Stimulated activated CD8-positive, alpha-beta memory T cell treated with anti-CD3 and anti-CD28 coated beads, Interleukin-12 subunit alpha, Interleukin-12 subunit beta, amount 100 ng/mL, for 1 hour (primary cell): ENCODE data around the gene CD6.

Source experiments
- DNase-seq: peaks from one replicate; pipeline ENCODE4 v3.0.0-alpha.2; 2020; ENCODE audit warnings: low read depth

Gene CD6

GRCh38 chr11:61008971-61009370 lies 37.5 kb downstream of the CD6 start:
- DNase-seq: no peak

GRCh38 chr11:61009392-61010275 lies 38.2 kb downstream of the CD6 start:
- DNase-seq: no peak

GRCh38 chr11:61010466-61011228 lies 39.2 kb downstream of the CD6 start:
- DNase-seq: no peak

- DNase-seq: no peak
Observed at GRCh38 chr11:61011229-61011870, 39.9 kb downstream of the CD6 start.

- no peak for DNase-seq
Observed at GRCh38 chr11:61011950-61012736, 40.7 kb downstream of the CD6 start.

- DNase-seq: no peak
Observed at GRCh38 chr11:61012737-61013215, 41.3 kb downstream of the CD6 start.

GRCh38 chr11:61018059-61018458 lies 46.6 kb downstream of the CD6 start:
- DNase-seq: no peak

GRCh38 chr11:61019037-61019831 lies 47.8 kb downstream of the CD6 start:
- DNase-seq: no peak

- DNase-seq: no peak
Observed at GRCh38 chr11:61019832-61020405, 48.4 kb downstream of the CD6 start.

- no peak for DNase-seq
Observed at GRCh38 chr11:61020551-61021235, 49.2 kb downstream of the CD6 start.

- peak; percentile 77 for DNase-seq
Observed at GRCh38 chr11:61021661-61022212, 50.3 kb downstream of the CD6 start.

- no peak for DNase-seq
Observed at GRCh38 chr11:61022311-61023085, 51.0 kb downstream of the CD6 start.

GRCh38 chr11:61023086-61023965 lies 51.8 kb downstream of the CD6 start:
- DNase-seq: peak; percentile 58

GRCh38 chr11:61023966-61024295 lies 52.5 kb downstream of the CD6 start:
- no peak for DNase-seq

GRCh38 chr11:61024938-61025820 lies 53.7 kb downstream of the CD6 start:
- DNase-seq: no peak

- DNase-seq: no peak
Observed at GRCh38 chr11:61025821-61026120, 54.3 kb downstream of the CD6 start.
